HL-60/S4 treated with retinoic acid at 250 ng/mL for 4 days and 3 days (cell line): ENCODE results near the gene CSF3R.

Experiments
- in situ Hi-C: fragments of 300-500 bp; cut with MboI; formaldehyde crosslinking; loops from 2 replicates; pipeline ENCODE4 v1.7.0; 2022; ENCODE audit warnings: low sequenced_read_pairs

CSF3R gene

DNA sequence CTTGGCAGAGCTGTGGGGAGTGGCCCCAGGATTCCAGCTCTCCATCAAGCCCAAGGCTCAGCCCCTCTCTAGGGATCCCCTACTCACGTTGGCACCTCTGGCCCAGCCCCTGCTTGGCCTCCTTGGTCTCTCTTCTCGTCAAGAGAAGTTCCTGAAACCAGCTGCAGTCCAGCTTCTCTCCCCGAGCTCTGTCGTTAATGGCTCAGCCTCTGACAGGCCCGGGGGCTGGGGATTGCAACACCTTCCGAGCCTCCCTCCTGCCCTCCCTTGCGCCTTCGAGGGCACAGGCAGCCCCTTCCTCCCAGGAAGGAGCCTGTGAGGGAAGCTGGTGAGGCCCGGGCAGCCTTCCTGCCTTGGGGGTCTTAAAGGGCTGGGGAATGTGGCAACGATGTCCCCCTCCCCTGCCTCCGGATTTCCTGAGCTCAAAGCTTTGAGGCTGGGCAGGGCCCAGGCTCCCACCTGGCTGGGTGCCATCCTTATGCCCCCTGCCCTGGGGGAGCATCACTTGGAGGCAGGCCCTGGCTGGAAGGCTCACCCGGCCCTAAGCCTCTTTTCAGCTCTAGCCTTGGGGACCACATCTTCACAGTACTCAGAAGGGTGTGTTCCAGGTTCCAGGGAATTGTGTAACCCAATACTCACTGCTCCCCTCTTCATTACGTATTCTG, at the start of gene CSF3R:
TSS of gene CSF3R (minus strand) at position 190 of the 665 bp plus-strand sequence. CDS start 3,417 bp downstream, outside the sequence.
- in situ Hi-C loops: no loop called here

DNA sequence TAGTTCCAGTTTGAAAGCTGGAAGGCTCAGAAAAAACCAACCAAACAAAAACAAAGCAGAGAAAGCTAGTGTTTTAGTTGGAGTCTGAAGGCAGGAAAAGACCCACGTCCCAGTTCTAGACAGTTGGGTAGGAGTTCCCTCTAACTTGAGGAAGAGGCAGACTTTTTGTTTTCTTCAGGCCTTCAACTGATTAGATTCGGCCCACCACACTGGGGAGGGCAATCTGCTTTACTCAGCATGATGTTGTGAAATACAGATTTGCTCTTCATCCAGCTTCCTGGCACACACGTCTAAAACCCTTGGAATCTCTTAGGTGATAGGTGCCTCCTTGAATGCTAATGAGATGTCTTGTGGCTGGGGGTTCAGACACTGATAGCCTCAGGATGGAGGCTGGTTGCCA, 49.1 kb upstream of the CSF3R start:
- in situ Hi-C loops: no loop called here

DNA sequence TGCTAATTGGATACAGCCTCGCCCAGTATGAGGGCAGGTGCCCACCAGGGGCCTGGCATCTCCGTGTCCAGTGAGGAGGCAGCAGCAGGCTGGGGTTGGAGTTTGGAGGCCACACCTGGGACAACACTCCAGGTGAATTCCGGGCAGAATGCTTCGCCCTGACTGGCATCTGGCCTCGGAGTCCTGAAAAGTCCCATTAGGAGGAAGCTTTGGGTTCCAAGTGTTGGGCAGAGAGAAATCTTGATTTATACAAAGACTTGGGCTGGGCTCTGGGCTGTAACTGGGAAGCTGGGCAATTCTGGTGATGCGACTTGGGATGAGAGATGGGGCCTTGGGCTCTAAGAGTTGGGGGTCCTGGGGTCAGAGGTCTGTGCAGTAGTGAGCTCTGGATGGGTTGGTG, 48.1 kb upstream of the CSF3R start:
- in situ Hi-C loops: no loop called here

DNA sequence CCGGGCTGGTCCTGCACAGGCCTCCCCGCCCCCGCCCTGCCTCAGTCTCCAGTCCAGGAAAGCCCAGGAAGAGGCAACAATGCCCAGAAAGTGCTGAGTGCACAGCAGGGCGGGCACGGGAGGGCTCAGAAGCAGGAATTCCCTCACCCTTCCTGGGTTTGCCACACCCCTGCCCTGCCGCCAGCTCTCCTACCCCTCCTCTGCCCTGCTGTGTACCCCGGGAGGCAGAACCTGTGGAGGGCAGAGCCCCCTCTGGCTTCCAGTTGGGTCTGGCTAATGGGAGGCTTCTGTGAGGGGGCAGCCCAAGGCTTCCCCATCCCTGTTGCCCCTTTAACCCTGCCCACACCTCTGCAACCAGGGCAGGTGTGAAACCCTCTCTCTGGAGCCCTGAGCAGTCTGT, 47.5 kb upstream of the CSF3R start:
- in situ Hi-C loops: no loop called here

DNA sequence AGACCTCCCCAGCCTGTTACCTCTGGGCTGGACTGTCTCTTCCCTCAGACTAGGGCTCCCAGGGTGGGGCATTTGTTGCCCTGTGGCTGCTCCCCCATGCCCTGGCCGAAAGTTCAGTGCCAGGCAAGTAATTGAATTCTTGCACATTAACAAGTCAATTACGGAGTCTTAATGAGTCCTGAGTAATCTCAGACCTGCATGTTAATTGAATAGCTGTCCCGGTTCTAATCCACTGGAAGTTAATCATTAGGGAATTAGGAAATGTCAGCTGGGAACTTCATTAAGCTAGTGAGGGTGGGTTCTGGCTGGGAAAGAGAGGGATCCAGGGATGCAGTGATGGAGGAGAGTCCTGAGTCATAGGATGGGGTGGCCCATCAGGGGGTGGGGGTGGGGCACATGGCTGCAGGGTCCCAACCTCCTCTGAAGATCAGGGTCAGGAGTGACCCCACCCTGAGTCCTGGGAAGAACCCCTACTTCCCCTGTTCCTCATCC, 47.1 kb upstream of the CSF3R start:
- in situ Hi-C loops: no loop called here

DNA sequence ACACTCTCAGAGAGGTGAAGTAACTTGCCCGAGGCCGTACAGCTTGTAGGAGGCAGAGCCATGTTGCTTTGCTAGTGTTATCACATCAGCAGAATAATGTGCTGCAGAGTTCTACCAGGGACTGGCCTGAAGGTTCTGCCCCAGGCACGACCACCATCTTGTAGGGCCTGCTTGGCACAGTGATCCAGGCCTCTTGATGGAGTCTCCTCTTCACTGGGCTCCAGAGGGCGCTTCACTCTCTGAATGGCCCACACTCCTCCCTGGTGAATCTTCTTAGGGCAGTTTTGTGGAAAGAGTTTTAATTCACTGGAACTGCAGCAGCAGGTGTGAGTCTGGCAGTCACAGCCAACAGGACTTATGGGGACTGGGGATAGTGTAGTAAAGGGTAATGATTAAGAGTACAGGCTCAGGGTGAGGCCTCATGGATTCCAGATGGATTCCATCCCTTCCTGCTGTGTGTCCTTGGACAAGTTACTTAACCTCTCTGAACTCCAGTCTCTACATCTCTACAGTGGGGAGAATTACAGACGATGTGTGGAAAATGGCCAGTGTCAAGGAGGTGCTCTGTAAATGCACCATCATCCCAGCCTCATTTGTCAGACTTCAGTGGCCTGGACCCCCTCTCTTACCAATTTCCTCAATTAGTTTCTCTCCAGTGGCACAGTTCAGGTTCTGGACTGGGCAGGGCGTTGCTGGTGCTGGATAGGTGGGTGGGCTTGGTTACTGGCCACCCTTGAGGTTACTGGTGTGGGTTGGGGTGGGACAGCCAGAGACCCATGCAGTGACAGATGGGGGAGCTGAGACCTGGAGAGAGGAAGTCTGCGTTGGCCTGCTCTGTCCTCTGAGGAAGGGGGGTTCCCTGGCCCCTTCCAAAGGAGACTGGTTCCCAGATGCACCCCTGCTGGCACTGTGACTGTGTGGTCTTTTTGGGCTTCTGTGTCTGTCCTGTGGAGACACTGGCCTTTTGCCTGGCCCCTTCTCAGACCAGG, 45.9 kb upstream of the CSF3R start:
- in situ Hi-C loops: no loop called here

DNA sequence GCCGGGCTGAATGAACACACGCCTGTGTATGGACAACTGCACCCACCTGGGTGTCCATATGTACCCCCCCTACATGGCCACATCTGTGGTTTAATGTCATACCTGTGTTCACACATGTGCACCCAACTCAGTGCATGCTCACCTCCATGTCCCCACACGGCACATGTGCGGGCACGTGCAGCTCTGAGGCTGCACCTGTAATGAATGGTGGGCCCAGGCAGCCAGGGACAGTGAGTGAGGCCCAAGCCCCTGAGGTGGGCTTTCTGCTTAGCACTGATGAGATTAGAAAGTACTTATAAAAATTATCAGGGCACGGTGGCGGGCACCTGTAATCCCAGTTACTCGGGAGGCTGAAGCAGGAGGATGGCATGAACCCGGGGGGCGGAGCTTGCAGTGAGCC, 42.5 kb upstream of the CSF3R start:
- in situ Hi-C loops: no loop called here

DNA sequence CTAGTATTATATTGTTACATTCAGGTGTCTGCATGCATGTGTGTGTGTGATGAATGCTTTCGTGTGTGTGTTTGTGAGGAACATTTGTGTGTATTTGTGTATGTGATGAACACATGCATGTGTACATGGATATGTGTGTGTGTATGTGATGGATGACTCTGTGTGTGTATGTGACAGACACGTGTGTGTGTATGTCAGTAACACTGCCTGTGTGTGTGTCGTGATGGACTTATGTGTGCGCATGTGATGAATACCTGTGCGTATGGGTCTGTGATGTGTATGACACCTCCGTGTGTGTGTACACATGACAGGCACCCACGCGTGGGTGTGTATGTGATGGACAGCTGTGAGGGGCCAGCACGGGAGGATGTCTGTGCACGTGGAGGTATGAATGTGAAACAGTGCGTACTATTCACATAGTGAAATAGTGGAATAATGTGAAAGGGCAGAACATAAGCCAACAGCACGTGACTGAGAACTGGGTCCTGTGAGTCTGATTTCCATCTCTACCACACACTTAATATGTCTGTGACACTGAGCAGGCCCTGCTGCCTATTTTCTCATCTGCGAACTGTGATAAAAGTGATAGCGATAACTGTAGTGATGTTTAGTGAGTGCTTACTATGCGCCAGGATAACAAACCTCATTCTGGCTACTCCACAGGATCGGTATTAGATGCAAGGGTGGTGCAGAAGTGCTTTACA, 41.8 kb upstream of the CSF3R start:
- in situ Hi-C loops: no loop called here

DNA sequence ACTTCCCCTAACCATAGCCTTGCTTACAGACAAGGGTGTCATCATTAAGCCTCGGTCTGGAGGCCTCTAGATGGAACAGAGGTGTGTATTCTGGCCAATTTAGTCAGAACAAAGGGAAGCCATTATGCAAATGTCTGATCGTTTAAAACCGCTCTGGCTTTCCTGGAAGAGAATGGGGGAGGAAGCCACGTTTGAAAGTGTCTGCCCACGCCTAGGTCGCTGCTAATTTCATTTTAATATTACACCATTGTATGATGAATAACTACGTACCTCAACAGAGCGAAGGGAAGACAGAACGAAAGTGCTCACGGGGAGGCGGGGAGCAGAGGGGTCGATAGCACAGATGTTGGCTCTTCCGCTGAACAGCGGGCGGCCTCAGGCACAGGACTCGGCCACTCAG, 41.1 kb upstream of the CSF3R start:
- in situ Hi-C loops: no loop called here

DNA sequence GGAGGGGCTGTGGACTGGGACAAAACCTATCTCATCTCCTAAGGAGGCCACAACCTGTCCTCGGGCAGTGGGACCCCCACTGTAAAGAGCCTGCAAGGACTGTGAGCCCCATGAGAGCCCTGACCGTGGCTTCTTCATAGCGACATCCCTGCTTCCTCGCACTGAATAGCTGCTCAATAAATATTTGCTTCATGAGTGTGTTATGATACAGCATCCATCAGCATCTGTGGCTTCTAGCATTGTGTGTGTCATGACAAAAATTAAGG, 40.5 kb upstream of the CSF3R start:
- in situ Hi-C loops: no loop called here

DNA sequence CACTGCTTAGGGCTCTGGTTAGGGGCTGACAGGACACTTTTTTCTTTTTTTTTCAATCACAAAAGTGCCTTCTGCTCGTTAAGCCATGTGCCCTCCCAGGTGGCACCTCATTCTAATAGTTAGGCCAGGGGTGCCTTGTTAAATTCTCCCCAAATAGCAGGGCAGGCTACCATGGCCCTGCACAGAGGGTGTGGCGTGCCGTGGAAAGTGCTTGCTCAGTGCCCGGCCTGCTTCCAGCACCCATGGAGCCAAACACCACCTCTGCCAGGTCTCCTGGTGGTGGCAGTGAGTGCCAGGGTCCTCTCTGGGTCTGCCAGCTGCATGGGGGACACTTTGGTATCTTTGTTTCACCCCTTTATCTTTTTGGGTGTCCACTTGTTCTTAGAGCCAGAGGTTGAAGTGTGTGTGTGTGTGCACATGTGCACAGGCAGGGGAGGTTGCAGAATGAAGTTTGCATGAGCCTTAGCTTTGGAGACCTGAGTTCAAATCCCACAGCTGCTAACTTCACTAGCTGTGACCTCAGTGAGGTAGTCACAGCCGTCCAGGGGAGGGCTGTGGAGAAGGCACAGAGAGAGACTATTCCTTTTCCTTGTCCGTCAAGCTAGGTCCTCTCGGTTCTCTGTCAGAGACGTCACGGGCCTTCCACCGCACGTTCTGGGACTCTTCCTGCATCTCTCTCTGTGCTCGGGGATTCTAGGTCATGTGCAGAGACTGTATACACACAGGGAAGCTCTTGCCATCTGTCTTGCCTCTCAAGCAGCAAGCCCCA, 39.9 kb upstream of the CSF3R start:
- in situ Hi-C loops: no loop called here

DNA sequence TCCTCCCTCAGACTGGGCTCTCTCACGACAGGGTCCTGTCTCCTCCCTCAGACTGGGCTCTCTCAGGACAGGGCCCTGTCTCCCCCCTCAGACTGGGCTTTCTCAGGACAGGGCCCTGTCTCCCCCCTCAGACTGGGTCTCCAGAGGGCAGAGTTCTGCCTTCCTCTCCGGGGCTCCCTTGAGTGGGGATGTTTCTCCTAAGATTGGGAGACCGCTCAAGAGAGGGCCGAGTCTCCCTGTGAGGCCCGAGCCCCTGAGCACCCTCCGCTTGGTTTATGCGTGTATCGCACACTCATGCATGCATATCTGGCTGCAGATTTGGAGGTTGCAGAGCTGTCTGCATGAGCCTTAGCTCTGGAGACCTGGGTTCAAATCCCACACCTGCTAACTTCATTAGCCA, 39.3 kb upstream of the CSF3R start:
- in situ Hi-C loops: no loop called here

DNA sequence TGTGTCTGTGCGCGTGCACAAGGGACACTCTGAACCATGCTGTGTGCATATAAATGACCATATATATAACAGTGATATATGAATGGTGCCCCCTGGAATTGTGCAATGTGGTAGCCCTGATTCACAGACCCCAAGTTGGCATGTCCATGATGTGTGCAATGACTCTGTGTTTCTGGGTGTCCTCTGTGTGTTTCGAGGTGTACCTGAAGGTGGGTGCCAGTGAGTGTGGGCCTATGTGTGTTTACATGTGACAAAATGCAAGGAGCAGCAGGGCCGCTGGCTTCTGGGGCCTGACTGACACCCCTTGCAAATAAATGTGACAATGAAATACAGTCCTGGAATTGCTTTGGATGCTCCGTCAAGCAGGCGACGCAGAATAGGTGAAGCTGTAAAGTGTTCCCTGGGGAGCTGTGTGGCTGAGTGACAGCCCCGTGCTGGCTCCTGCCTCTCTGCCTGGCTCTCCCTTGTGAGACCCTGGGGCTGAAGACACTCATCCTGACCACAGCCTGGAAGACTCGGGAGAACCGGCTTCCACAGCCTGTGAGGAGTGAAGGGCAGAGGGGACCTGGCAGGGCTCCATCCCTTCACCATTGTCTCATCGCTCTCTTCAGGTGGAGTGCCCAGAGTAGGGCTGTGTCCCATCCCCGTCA, 38.2 kb upstream of the CSF3R start:
- in situ Hi-C loops: no loop called here

DNA sequence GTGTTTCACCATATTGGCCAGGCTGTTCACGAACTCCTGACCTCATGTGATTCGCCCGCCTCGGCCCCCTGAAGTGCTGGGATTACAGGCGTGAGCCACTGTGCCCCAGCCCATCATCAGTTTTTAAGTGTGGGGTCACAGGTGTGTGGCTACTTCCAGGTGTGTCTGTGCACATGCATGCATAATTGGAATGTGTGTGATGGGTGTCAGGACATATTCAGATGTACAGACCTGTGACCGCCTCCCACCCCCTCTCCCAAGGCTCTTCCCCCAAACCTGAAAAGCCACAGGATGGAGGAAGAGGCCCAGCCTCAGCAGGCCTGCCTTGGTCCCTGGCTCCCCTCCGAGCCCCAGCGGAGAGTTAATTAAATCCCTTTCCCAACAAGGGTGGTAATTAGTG, 37.3 kb upstream of the CSF3R start:
- in situ Hi-C loops: no loop called here

DNA sequence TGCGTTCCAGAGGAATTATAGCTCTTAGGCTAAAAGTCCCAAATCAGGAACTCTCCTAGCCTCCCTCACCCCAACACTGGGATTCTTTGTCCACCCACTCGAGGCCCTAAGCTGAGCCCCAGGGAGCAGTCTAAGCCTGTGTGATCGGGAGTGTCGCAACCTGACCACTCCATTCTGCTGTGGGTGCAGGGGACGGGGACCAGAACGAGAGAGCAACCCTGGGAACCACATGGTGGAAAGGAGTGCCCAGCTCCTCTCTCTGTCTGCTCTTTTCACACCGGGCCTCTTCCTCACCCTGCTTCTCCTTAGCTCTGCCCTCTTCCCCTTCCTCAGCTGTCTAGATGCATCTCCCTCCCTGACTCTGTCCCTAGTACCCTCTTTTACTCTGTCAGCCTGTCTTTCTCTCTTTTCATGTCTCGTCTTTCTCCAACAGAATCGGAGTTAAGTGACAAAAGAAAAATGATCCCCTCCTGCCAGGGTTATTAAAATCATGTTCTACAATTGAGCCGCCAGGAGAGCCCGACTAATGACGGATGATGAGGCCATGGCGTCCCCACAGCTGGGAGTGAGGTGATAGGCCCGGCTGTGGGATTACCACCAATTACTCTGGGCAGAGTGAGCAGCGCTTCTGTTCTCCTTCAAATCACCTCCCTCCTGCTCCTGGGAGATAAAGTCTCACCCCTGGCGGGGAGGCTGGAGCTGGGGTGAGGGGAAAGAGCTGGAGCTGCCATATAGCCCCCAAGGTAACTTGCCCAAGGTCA, 34.5 kb upstream of the CSF3R start:
- in situ Hi-C loops: no loop called here

DNA sequence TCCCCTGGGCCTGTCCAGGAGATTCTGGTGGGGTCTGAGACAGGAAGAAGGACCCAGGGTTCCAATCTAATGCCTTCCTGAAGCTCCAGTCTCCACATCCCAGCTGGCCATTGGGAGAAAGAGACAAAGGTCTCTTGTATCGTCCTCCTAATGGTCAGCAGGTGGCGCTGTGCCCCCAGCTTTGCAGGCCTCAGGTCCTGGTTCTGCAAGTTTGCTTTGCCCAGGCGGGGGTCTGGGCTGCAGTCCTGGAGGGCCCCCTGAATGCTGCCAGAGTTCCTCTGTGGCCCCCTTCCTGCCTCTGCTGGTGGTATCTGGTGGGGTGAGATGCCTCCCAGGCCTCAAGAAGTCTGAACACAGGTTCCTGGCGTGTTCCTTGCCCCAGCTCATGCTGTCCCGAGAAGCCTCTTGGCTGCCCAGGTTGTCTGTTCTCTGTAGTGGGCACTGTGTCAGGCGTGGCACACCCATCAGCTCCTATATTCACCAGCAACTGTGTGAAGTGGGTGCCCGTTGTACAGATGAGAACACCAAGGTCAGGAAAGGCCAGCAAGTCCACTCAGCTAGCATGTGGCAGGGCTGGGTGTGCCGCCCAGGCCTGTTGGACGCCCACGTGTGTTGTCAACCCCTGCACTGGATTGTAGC, 33.8 kb upstream of the CSF3R start:
- in situ Hi-C loops: no loop called here

DNA sequence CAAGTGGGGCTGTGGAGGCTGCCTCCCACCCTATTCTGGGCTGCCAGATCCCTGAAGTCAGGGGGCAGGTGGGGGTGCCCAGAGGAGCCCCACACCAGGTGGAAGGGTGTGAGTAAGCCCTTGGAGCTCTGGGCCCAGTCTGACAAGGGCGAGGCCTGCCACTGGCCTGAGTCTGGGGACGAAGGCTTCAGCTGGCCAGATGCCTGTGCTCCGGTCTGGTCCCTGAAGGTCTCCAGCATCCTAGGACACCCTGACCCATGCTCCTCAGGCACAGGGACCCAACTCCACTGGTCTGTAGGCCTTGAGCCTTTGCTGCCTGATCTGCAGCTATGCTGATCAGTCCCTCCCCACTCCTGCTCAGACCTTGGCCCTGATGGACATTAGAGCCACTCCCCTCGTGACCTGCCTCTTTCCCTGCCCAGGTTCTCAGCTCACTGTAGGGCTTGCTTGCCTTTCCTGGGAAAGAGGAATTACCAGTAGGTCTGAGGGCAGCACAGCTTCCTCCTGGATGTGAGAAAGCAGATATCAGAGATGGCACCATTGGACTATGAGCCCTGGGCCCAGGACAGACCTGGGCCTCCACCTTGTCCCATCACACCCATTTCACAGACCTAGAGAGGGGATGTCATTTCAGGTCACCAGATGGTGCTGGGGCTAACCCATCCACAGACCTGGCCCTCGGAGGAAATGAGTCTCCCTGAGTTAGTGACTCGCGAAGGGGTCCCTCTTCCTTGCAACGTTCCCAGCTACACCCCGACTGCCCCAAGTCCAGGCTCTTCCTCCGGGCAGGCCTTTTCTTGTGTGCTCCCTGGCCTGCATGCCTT, 32.8 kb upstream of the CSF3R start:
- in situ Hi-C loops: no loop called here

DNA sequence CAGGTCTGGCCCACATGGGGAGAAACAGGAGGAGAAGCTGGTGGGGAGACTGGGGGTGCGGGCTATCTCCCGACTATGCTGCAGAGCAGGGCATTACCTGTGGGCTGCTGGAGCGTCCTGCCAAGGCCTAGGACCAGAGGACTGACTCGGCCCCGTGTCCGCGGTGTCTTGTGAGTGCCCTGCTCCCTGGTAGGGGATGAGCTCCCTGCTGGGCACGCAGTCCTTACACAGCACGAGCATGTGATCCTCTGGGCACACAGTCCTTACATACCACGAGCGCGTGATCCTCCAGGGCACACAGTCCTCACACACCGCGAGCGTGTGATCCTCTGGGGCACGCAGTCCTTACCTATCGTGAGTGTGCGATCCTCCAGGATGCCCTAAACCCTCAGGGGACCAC, 31.8 kb upstream of the CSF3R start:
- in situ Hi-C loops: no loop called here
